Measurements from ENCODE around the gene UROS. TPM values are rescaled to one million over a fixed set of nuclear protein-coding genes. Genes with fewer than 3 reads are reported as not detected.

UROS gene
- polyA plus RNA-seq, 1 of the 3 experiments (the other 2 are of a cell fraction) = 49.2 TPM

- TF ChIP-seq CTCF (IDR thresholded peaks at IDR 0.05) (no peak), FOXM1 (IDR thresholded peaks at IDR 0.05; ENCODE audit: low read depth) (no peak)
Measured at GRCh38 chr10:125848857-125849256, 25.8 kb upstream of the UROS start (continued).

- ChIA-PET CTCF (no interaction called here), POLR2A (no interaction called here)
- no peak for DNase-seq
- peaks cover 33 to 62% of the 10 kb centered on the region in 2 experiments for H3K36me3 ChIP-seq (replicated peaks in 1 of 2; ENCODE audit: control insufficient read depth in 1 of 2, insufficient read depth in 2 of 2, low read length in 1 of 2)
- H3K27me3 ChIP-seq (ENCODE audit: insufficient read depth) = no peaks in the 10 kb centered on the region
- no peak overlapping the region for H3K4me3 ChIP-seq (ENCODE audit: low read depth in 2 of 2, low read length in 1 of 2)
- no peaks in the 10 kb centered on the region for H3F3A ChIP-seq (replicated peaks; ENCODE audit: insufficient read depth)
- 100% methylated on average over 1 of the region's 2 CpGs for WGBS (ENCODE audit: low lambda C conversion rate)
- no peaks in the 10 kb centered on the region for H3K79me2 ChIP-seq (ENCODE audit: insufficient read depth)
- no peaks in the 10 kb centered on the region for H3K9me3 ChIP-seq
- H3K4me1 ChIP-seq (ENCODE audit: control insufficient read depth in 1 of 2, insufficient read depth in 2 of 2, low read depth in 1 of 2, low read length in 1 of 2) = peaks cover 0 to 2% of the 10 kb centered on the region in 2 experiments; a peak in 1 of 4 replicates
- H3K9me2 ChIP-seq = no peaks in the 10 kb centered on the region
- no peak overlapping the region for H3K9ac ChIP-seq
- H4K20me1 ChIP-seq (ENCODE audit: insufficient read depth) = no peaks in the 10 kb centered on the region
- TF ChIP-seq CHD2 (IDR thresholded peaks at IDR 0.05; ENCODE audit: low read length, partially characterized antibody) = no peak
- no peak for TF ChIP-seq SIN3A (IDR thresholded peaks at IDR 0.05; ENCODE audit: borderline replicate concordance, low read depth, low read length)
- TF ChIP-seq GATA2 (CRISPR knock-in tag; IDR thresholded peaks at IDR 0.05) = no peak
- no peak for TF ChIP-seq RFX5 (IDR thresholded peaks at IDR 0.05; ENCODE audit: low read length)
- TF ChIP-seq RAD21 (IDR thresholded peaks at IDR 0.05; ENCODE audit: low read length) = no peak
- TF ChIP-seq TCF12 (IDR thresholded peaks at IDR 0.05) = no peak
- TF ChIP-seq POLR2AphosphoS5 (IDR thresholded peaks at IDR 0.05; ENCODE audit: low read depth, low read length) = no peak
- no peak for TF ChIP-seq MEF2A (IDR thresholded peaks at IDR 0.05; ENCODE audit: borderline replicate concordance, low read depth)
- TF ChIP-seq REST (IDR thresholded peaks at IDR 0.05; ENCODE audit: low read depth, low read length) = no peak
- no peak for TF ChIP-seq PBX3 (IDR thresholded peaks at IDR 0.05)
- no peak for TF ChIP-seq FOXJ3 (CRISPR knock-in tag; IDR thresholded peaks at IDR 0.05)
- TF ChIP-seq MAX (IDR thresholded peaks at IDR 0.05; ENCODE audit: low read depth) = no peak
- TF ChIP-seq MXI1 (IDR thresholded peaks at IDR 0.05; ENCODE audit: low read depth, low read length) = no peak
- no peak for TF ChIP-seq TAF1 (IDR thresholded peaks at IDR 0.05; ENCODE audit: borderline replicate concordance, low read depth, low read length)
- TF ChIP-seq FOXM1 (IDR thresholded peaks at IDR 0.05; ENCODE audit: low read depth) = no peak
- no peak for TF ChIP-seq EZH2phosphoT487 (IDR thresholded peaks at IDR 0.05; ENCODE audit: borderline replicate concordance, low read depth)
- TF ChIP-seq USF1 (IDR thresholded peaks at IDR 0.05; ENCODE audit: borderline replicate concordance, low read depth) = no peak
- TF ChIP-seq ELF1 (IDR thresholded peaks at IDR 0.05) = no peak
- TF ChIP-seq YY1 (IDR thresholded peaks at IDR 0.05; ENCODE audit: low read depth) = no peak
- TF ChIP-seq USF2 (IDR thresholded peaks at IDR 0.05; ENCODE audit: borderline replicate concordance, low read depth, low read length) = no peak
- no peak overlapping the region for H3K27ac ChIP-seq (ENCODE audit: low read depth in 2 of 2, low read length in 1 of 2)
- H2AFZ ChIP-seq (ENCODE audit: low read depth) = no peak overlapping the region
- H3K4me2 ChIP-seq = no peak overlapping the region
Measured at GRCh38 chr10:125848371-125848770, 25.3 kb upstream of the UROS start.
